SK-MEL-5 (cell line): ENCODE data around the gene AKT3. TPM values are rescaled to one million over a fixed set of nuclear protein-coding genes. Genes with fewer than 3 reads are reported as not detected.

Source experiments
- DNase-seq: peaks from one replicate; pipeline ENCODE4 v3.0.0-alpha.2; 2016; ENCODE audit warnings: low read depth, low spot score
- in situ Hi-C: cut with HindIII; loops from 2 replicates; pipeline ENCODE4 v1.10.0; 2016; ENCODE audit warnings: low sequenced_read_pairs, high pct_unique_total_duplicates, low pct_unique_long_range_greater_than_20kb
- total RNA-seq: library from RNA; depleted of rRNA; stranded (reverse); fragments of >200 nt; shearing (Covaris generic); gene quantifications from 2 replicates; pipeline ENCODE4 v1.2.3, GENCODE V29; 2014

The AKT3 gene
- total RNA-seq, 1 experiment from 2014 or later, result 29.3 TPM

DNA sequence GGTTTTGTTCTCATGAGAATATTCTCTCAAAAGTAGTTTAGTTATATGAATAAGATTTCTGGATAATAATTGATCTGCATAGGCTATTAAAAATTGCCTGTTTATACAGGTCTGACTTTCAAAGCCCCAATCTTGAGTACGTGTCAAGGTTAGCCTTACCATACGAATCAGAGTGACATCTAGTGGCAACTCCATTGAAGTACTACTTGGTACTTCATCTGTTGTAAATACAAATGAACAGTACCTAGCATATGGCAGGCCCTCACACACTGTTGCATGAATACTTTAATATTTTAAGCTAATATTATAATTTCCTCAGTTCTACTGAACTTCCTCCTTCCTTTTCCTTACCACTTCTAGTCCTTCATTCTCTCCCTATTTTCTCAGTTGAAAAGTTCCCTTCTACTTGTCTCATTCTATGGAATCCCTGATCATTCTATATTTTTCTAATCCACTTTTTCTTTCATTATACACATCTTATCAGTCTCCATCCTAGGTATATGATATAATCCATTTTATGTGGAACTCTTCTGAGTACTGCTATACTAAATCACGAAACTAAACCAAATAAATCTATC is 101.2 kb downstream of the AKT3 start:
- in situ Hi-C loops, result no loop called here

GRCh38 chr1:243748227-243748626 is 101.8 kb downstream of the AKT3 start:
- DNase-seq, result no peak
- in situ Hi-C loops, result no loop called here

More for the DNA sequence above, 101.2 kb downstream of the AKT3 start:
- peak; percentile 78 for DNase-seq

DNA sequence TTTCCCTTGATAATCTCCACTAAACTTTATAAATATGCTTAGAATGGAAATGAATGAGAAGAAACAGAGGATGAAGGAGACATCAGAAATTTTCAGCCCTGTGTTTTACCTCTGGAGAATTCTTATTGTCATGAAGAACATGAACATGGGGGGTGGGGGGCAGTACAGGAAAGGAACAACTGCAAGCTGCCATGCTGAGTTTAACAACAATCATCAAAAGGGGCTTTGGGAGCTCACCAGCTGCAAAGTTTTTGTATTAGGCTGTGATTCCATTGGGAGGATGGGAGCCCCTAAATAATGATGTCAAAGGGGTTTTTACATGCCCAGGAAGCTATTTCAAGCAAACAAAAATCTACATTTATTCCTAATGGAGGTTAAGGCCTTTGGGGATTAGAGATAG is 103.3 kb downstream of the AKT3 start:
- in situ Hi-C loops, result no loop called here
- no peak for DNase-seq

DNA sequence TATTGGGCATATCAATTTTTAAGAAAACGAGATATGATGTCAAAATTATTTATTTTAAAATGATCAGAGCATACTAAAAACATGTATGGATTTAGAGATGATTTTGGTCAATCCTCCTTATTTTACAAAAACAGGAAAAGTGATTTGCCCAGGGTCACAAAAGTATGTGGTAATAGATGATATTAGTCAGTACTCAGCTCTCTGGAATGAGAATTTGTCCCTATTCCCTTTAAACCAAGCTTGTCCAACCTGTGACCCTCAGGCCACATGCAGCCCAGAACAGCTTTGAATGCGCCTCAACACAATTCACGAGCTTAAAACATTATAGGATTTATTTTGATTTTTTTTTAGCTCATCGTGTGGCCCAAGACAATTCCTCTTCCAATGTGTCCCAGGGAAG is 104.7 kb downstream of the AKT3 start:
- in situ Hi-C loops, result no loop called here

DNA sequence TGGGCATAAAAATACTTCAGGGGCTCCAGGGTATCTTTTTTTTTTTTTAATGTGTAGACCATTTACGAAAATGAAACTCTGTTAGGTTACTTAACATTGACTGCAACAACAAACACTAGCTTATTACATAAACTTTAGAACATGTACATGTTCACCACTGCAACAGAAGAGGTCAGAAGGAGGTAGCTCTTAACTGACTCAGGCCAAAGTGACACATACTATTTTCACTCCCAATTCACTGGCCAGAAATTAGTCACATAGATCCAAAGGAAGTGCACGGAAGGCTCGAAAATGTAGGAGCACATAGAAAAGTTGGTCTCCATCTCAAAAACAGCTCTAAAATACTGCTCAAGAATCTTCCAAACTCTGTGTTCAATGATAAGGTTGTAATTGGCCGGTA is 107.2 kb downstream of the AKT3 start:
- no peak for DNase-seq
- in situ Hi-C loops, result no loop called here

More for the DNA sequence above, 104.7 kb downstream of the AKT3 start:
- no peak for DNase-seq

DNA sequence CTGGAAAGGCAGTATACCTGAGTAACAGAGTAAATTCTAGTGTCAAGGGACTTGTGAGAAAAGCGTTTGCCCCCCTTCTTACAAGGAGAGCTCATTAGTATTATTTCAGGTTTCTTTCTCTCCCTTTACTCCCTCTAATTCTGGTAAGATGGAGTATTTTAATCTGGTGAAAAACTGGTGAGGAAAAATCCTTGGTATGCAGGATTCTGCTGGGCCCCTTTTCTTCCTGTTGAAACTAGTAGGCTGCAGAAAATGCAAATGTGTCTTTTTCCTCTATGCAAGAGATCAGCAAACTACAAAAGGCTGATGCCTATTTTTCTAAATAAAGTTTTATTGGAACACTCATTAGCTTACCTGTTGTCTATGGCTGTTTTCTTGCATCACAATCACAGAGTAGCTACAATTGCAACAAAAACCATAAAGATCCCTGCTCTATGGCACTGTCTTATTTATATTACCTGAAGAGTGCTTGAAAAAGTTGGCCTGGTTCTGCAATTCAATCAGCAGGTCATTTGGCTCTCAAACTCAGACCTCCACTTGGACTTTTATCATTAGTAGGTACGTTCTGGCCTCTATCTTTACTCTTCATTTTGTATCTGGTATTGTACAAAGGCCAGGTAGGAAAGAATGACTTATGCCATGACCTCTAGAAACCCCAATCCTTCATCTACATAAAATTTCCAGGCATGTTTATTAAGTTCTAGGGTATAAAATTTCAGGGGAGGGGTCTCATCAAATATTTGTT is 109.6 kb downstream of the AKT3 start:
- in situ Hi-C loops, result no loop called here
- DNase-seq, result no peak

GRCh38 chr1:243739335-243740003 is 110.6 kb downstream of the AKT3 start:
- DNase-seq, result no peak
- in situ Hi-C loops, result no loop called here

- in situ Hi-C loops, result no loop called here
- DNase-seq, result no peak
Measured at GRCh38 chr1:243738020-243738419, 112.0 kb downstream of the AKT3 start.

- no peak for DNase-seq
- in situ Hi-C loops, result no loop called here
Measured at GRCh38 chr1:243735457-243735856, 114.6 kb downstream of the AKT3 start.

DNA sequence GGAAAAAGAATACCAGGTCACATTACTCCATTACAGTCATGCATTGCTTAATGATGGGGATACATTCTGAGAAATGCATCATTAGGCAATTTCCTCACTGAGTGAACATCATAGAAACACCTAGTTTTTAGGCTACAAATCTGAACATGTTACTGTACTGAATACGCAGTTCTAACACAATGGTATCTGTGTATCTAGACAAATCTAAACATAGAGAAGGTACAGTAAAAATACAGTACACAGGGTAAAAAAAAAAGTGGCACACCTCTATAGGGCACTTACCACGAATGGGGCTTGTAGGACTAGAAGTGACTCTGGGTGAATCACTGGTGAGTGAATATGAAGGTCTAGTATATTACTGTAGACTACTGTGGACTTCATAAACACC is 115.7 kb downstream of the AKT3 start:
- no peak for DNase-seq
- in situ Hi-C loops, result no loop called here

DNA sequence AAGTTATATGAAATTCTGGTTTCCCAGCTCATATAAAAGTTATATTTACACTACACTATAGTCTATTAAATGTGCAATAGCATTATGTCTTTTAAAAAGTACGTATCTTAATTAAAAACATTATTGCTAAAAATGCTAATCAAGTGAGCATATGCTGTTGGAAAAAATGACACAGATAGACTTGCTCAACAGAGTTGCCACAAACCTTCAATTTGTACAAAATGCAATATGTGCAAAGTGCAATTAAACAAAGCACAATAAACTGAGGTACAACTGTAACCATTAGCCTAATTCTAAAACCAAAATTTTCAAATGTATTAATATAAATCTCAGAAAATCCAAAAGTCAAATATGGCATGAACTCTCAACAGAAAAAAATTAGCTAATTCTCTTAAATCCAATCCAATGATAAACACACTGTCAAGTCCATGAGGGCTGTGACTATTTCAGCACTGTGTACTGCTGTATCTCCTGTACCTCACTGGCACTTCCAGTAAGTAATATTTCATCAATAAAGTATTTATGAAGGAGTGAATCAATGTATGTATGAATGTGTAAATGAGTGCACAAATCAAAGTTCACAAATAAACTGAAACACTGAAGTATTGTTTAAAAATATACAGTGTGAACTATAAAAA is 116.3 kb downstream of the AKT3 start:
- DNase-seq, result no peak
- in situ Hi-C loops, result no loop called here

DNA sequence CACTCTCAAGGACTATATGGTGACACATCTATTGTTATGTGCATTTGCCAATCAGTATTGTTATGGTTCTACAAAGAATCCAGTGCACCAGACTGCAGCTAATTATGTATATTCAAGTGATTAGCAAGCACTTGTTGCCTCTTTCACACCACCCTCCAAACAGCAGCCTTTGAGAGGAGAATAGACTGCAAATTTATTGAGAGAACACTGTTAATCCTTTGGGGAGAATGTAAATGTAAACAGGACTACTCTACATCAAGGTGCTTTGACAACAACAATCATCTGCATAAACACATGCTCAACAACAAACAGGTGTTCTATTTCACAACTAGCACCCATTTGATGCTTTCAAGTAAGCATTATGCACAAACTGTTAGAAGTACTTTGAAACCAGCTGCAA is 117.4 kb downstream of the AKT3 start:
- no peak for DNase-seq
- in situ Hi-C loops, result no loop called here

DNA sequence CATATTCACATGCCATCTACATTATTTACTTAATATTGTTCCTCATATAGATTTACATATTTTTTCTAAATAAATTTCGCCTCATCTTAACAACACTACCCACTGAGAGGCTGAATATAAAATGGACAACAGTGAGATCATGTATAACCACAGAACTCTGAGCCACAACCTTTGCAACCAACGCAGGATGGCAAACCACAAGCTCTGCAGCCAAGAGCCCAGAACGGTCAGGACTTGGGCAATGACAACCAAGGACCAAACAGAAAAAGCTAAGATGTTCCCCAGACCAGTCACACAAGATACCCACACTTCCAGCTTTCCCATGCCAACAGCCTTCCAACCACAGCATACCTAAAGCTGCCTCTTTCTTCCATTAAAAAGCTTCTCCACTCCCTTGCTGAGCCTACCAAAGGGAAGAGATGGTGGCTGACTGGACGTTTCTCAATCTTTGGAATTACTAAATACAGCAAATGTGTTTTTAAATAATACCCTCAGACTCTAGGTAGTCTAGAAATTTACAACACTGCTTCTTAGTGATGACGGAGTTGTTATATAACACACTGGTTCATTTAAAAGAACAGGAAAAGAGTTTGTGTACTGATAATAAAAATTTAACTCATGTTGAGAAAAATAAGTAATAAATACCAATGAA is 117.9 kb downstream of the AKT3 start:
- in situ Hi-C loops, result no loop called here

DNA sequence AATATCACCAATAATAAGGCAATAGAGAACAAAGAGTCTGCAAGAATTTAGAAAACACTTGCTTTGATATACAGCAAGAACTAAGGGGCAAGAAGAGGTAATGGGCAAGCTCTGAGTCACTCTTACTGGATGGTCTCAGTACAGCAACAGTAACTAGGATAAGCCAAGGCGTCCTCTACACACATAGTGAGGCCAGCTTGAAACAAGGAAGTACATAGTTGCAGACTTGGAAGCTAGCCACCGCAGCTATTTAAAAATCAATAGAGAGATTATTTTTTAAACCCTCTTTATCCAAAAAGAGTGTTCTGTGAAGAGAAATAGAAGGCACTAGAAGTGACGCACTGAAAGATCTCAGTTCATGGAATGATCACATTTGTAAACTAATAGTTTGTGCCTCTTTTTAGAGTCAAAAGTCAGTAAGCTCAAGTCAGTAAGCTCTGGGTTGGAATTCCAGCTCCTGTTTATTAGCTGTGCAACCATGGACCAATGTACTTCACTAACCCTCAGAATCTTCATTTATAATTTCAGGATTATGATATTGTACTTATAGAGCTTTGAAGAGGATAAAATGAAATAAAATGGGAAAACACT is 118.6 kb downstream of the AKT3 start:
- in situ Hi-C loops, result no loop called here
- DNase-seq, result peak; percentile 30

More for the DNA sequence above, 117.9 kb downstream of the AKT3 start:
- no peak for DNase-seq

DNA sequence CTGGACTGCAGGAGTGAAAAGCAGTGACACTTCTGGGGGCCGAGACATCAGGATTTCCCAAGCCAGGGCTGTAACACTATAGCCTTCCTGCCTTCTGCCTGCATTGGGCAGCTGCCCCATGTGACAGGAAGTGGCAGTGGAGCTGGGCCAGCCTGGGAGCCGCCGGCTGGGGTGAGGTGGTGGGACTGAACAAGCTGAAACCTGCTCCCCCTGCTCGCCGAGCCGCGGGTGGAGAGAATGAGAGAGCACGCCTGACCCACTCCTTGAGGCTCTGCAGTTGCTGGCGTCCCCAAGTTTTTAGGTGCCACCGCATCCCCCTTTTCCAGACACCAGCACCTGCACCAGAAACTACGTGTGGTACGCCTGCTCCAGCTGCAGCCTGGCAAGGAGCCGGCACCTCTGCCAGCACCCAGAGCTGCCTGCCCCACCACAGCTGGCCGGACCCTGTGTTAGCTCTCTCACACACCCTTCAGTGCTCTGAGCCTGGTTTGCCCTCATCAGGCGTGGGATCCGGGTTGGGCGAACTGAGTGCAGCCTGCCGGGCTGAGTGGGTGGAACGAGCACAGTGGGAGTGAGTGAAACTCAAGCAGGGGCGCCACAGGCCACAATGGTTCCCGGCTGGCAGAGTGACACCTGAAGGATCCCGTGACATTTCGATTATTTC is 119.4 kb downstream of the AKT3 start:
- DNase-seq, result no peak
- in situ Hi-C loops, result no loop called here

GRCh38 chr1:243729956-243730355 is 120.1 kb downstream of the AKT3 start:
- in situ Hi-C loops, result no loop called here
- no peak for DNase-seq

GRCh38 chr1:243727503-243728203 is 122.4 kb downstream of the AKT3 start:
- DNase-seq, result no peak
- in situ Hi-C loops, result no loop called here
